Activated naive CD4-positive, alpha-beta T cell (primary cell): Measurements from ENCODE around the gene ZNF644.
"Not testable (repeated sequence)": the region's sequence is repeated elsewhere in the genome, so short reads cannot be mapped to it uniquely, and the experiment has no call there.

Experiments
- DNase-seq, 4 experiments: peaks; one replicate each; lab custom pipeline; 2025; lab: John Stamatoyannopoulos, UW

The ZNF644 gene

GRCh38 chr1:91021686-91022517 is at the start of gene ZNF644:
Gene ZNF644 (minus strand): TSS chr1:91022035. CDS start chr1:90982353, 39,682 bp downstream.
- peak; percentile 69 to 80 (median 74) for DNase-seq

- DNase-seq, result no peak
Observed at GRCh38 chr1:91070298-91070697, 48.5 kb upstream of the ZNF644 start.

- DNase-seq, result no peak
Observed at GRCh38 chr1:91066538-91066937, 44.7 kb upstream of the ZNF644 start.

GRCh38 chr1:91065337-91065736 is 43.5 kb upstream of the ZNF644 start:
- no peak for DNase-seq

- DNase-seq, result not testable (repeated sequence)
Observed at GRCh38 chr1:91063403-91063802, 41.6 kb upstream of the ZNF644 start.

GRCh38 chr1:91059157-91059556 is 37.3 kb upstream of the ZNF644 start:
- no peak for DNase-seq

GRCh38 chr1:91057784-91058183 is 35.9 kb upstream of the ZNF644 start:
- DNase-seq, result no peak

GRCh38 chr1:91054780-91055481 is 33.1 kb upstream of the ZNF644 start:
- DNase-seq, result no peak

GRCh38 chr1:91053630-91054029 is 31.8 kb upstream of the ZNF644 start:
- no peak for DNase-seq

- not testable (repeated sequence) for DNase-seq
Observed at GRCh38 chr1:91049551-91049950, 27.7 kb upstream of the ZNF644 start.

- DNase-seq, result no peak
Observed at GRCh38 chr1:91046766-91047165, 24.9 kb upstream of the ZNF644 start.

- DNase-seq, result no peak
Observed at GRCh38 chr1:91045284-91045683, 23.4 kb upstream of the ZNF644 start.

GRCh38 chr1:91044776-91045175 is 22.9 kb upstream of the ZNF644 start:
- DNase-seq, result not testable (repeated sequence)

- DNase-seq, result not testable (repeated sequence)
Observed at GRCh38 chr1:91042372-91042771, 20.5 kb upstream of the ZNF644 start.

GRCh38 chr1:91038582-91038981 is 16.7 kb upstream of the ZNF644 start:
- DNase-seq, result no peak

- DNase-seq, result no peak
Observed at GRCh38 chr1:91036894-91037829, 15.3 kb upstream of the ZNF644 start.

- DNase-seq, result no peak
Observed at GRCh38 chr1:91032349-91032748, 10.5 kb upstream of the ZNF644 start.

GRCh38 chr1:91031081-91031480 is 9.2 kb upstream of the ZNF644 start:
- DNase-seq, result no peak

GRCh38 chr1:91026777-91027176 is 4.9 kb upstream of the ZNF644 start:
- no peak for DNase-seq

- DNase-seq, result no peak
Observed at GRCh38 chr1:91026320-91026719, 4.5 kb upstream of the ZNF644 start.

- no peak for DNase-seq
Observed at GRCh38 chr1:91024481-91025119, 2.8 kb upstream of the ZNF644 start.

GRCh38 chr1:91022518-91022929 is 689 bp upstream of the ZNF644 start:
- no peak for DNase-seq
